Fibroblast of villous mesenchyme (primary cell): Measurements from ENCODE around the gene ELMO3. TPM values are rescaled to one million over a fixed set of nuclear protein-coding genes. Genes with fewer than 3 reads are reported as not detected.

Experiments used
- DNase-seq: peaks from one replicate; pipeline ENCODE4 v3.0.0-alpha.2; 2010; ENCODE audit warnings: low read depth
- H3K4me3 ChIP-seq: 2 replicates; pipeline ENCODE4 v1.5.1; 2011; ENCODE audit warnings: low read depth, mild to moderate bottlenecking, low read length
- total RNA-seq: library from RNA; depleted of rRNA; stranded (reverse); fragments of >200 nt; gene quantifications from 2 replicates; pipeline ENCODE4 v1.2.3, GENCODE V29; 2012
- TF ChIP-seq, protein P1 (sequence below): IDR thresholded peaks from 2 replicates; pipeline ENCODE4 v1.5.1; 2012; ENCODE audit warnings: low read depth, mild to moderate bottlenecking, low read length; ENCODE audit not compliant: insufficient read depth

ELMO3 gene
- total RNA-seq, 1 donor: 0.43 TPM

- TF ChIP-seq, protein P1, sequence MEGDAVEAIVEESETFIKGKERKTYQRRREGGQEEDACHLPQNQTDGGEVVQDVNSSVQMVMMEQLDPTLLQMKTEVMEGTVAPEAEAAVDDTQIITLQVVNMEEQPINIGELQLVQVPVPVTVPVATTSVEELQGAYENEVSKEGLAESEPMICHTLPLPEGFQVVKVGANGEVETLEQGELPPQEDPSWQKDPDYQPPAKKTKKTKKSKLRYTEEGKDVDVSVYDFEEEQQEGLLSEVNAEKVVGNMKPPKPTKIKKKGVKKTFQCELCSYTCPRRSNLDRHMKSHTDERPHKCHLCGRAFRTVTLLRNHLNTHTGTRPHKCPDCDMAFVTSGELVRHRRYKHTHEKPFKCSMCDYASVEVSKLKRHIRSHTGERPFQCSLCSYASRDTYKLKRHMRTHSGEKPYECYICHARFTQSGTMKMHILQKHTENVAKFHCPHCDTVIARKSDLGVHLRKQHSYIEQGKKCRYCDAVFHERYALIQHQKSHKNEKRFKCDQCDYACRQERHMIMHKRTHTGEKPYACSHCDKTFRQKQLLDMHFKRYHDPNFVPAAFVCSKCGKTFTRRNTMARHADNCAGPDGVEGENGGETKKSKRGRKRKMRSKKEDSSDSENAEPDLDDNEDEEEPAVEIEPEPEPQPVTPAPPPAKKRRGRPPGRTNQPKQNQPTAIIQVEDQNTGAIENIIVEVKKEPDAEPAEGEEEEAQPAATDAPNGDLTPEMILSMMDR: no peak
- DNase-seq: no peak
- no peak overlapping the region for H3K4me3 ChIP-seq
Measured at GRCh38 chr16:67223992-67224391, 25.1 kb downstream of the ELMO3 start.

- no peak for DNase-seq
- TF ChIP-seq, protein P1: no peak
- peak overlapping the region; percentile 100 for H3K4me3 ChIP-seq
Measured at GRCh38 chr16:67226295-67226803, 27.4 kb downstream of the ELMO3 start.

DNA sequence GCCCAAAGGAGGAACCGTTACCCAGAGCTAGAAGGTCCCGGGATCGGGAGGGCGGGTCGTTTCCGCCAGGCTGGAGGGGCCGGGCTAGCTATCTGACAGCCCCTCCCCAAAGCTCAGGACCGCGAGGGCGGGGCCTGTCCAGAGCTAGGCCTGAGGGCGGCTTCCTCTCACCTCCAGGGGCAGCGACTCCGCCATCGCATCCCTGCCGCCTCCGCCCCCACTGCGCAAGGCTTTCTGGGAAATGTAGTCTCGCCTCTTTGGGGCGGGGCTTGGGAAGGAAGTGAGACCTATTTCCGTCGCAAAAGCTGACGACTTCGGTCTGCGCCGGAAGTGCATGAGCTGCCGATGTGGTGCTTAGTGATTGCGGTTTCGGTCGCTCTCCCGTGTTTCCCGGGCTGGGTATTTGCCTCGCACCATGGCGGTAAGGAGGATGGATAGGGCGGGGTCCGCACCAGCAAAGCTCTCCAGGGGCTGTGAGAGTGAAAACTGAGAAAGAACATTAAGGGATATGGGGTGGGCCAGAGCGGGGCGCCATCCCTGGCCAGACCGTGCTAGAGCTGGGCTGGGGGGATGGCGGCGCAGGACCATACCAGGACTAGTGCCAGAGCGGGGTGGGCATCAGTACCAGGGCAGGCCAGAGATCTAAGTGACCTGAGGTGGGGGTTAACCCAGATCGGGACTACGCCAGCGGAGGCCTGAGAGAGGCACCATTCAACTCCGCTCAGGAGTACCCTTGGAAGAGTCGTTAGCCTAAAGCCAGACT is 28.1 kb downstream of the ELMO3 start, which contains the start of gene TMEM208:
Gene TMEM208 (plus strand): TSS at position 327 of the 763 bp plus-strand sequence. CDS start 89 bp downstream, at position 416.
- peak; percentile 99 for DNase-seq
- peak within 1 kb of the TSS; percentile 100 for H3K4me3 ChIP-seq
- TF ChIP-seq, protein P1: peak; percentile 1

- TF ChIP-seq, protein P1: no peak
- DNase-seq: no peak
- H3K4me3 ChIP-seq: peak overlapping the region; percentile 100
Measured at GRCh38 chr16:67227567-67227921, 28.6 kb downstream of the ELMO3 start.

- TF ChIP-seq, protein P1: no peak
- DNase-seq: no peak
- peak overlapping the region; percentile 100 for H3K4me3 ChIP-seq
Measured at GRCh38 chr16:67228034-67228785, 29.3 kb downstream of the ELMO3 start.

DNA sequence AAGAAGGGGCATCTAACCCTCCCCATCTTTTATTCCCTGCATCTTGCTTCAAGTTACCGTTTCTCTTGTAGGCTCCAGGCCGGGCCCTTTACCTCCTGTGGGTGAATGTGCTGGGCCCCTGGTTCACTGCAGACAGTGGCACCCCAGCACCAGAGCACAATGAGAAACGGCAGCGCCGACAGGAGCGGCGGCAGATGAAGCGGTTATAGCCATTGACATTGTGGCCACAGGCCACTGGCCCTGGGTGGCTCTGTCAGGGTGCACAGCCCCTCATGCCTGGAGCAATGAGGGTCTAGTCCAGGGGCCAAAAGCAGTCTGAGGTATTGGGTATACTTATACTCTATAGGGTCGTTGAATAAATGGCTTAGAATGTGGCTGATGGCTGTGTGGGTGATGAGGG is 30.0 kb downstream of the ELMO3 start:
- TF ChIP-seq, protein P1: no peak
- no peak for DNase-seq
- no peak overlapping the region for H3K4me3 ChIP-seq
